Heart left ventricle (tissue), 16 donors: ENCODE data around the gene APMAP. TPM values are rescaled to one million over a fixed set of nuclear protein-coding genes. Genes with fewer than 3 reads are reported as not detected.

Source experiments
- ATAC-seq, 4 donors: fragments of 200-7000 bp; cut with Tn5 transposase; one replicate each; pipeline ENCODE4 v1.9.1; 2020 to 2022; ENCODE audit warnings: moderate library complexity in 4 of 4, mild to moderate bottlenecking in 3 of 4, moderate number of reproducible peaks in 1 of 4
- DNase-seq, 5 donors: peaks; one replicate each; pipeline ENCODE4 v3.0.0-alpha.2; 2020
- H3K27ac ChIP-seq, 12 donors: fragments of 200-600 bp; sonication (generic) in 4 of 12; one replicate each; pipeline versions ENCODE4 v1.5.0 to v1.8.0; 2016 to 2022; ENCODE audit warnings: mild to moderate bottlenecking in 2 of 12
- H3K27me3 ChIP-seq, 9 donors: fragments of 200-600 bp; sonication (generic) in 2 of 9; one replicate each; pipeline versions ENCODE4 v1.5.1 to v1.8.0; 2016 to 2022; ENCODE audit warnings: mild to moderate bottlenecking in 3 of 9
- H3K36me3 ChIP-seq, 9 donors: fragments of 200-600 bp; sonication (generic) in 2 of 9; one replicate each; pipeline versions ENCODE4 v1.5.0 to v1.8.0; 2018 to 2022; ENCODE audit warnings: mild to moderate bottlenecking in 2 of 9
- H3K4me1 ChIP-seq, 12 donors: fragments of 200-600 bp; sonication (generic) in 4 of 12; one replicate each; pipeline versions ENCODE4 v1.5.0 to v1.8.0; 2016 to 2022; ENCODE audit warnings: mild to moderate bottlenecking in 3 of 12
- H3K4me3 ChIP-seq, 12 donors: fragments of 200-600 bp; sonication (generic) in 4 of 12; one replicate each; pipeline versions ENCODE4 v1.5.0 to v1.8.0; 2017 to 2022; ENCODE audit warnings: mild to moderate bottlenecking in 9 of 12, moderate library complexity in 4 of 12
- H3K9me3 ChIP-seq, 12 donors: fragments of 200-600 bp; sonication (generic) in 4 of 12; one replicate each; pipeline versions ENCODE4 v1.5.0 to v1.8.0; 2016 to 2022; ENCODE audit warnings: mild to moderate bottlenecking in 1 of 12
- POLR2A ChIP-seq, 2 donors: fragments of 450-650 bp; IDR thresholded peaks; one replicate each; pipeline ENCODE4 v1.6.1; 2017; ENCODE audit warnings: antibody characterized with exemption in 2 of 2, mild to moderate bottlenecking in 2 of 2, moderate library complexity in 2 of 2
- WGBS, 4 donors: extraction: QIAGEN DNeasy Blood & Tissue Kit in 2 of 4; methylation state at CpG; one replicate each; pipeline versions ENCODE4 v1.1.5 to v1.1.7; 2013 to 2018; 5-methylcytosine and 5-hydroxymethylcytosine counted together
- intact Hi-C, 10 donors: fragments of 100-400 bp; cut with DNase I; formaldehyde crosslinking; loops; one replicate each; pipeline versions ENCODE4 v1.11.1 to v1.14.2; 2022
- polyA plus RNA-seq, 2 donors: library from polyadenylated mRNA; stranded (reverse); fragments of 200-250 nt; gene quantifications; one replicate each; pipeline ENCODE4 v1.2.3, GENCODE V29; 2013
- total RNA-seq, 9 donors: library from RNA; depleted of rRNA in 2 of 9; stranded (reverse); fragments of >200 nt in 2 of 9; fragmentation: NEBNext Ultra II Directional in 3 of 9; extraction: Animal tissue kit (Norgen Biotek cat#: 25700) in 3 of 9; gene quantifications; one replicate each; pipeline versions ENCODE4 v1.1.0 to v1.2.4, GENCODE V29; 2016 to 2023
- TF ChIP-seq, protein P1 (sequence below), 12 donors: fragments of 200-600 bp; sonication (generic) in 4 of 12; IDR thresholded peaks; one replicate each; pipeline versions ENCODE4 v1.5.0 to v1.8.0; 2018 to 2022; ENCODE audit warnings: antibody characterized with exemption in 12 of 12, mild to moderate bottlenecking in 5 of 12
- donor health status: ischemic (EF 13 %, LVEDD 7.1; RV severe dilation, severe dysfunction).
- donor health status: healthy with polysubstance abuse.
- donor health status: DM: no; HTN: yes; CAD: no.
- donor health status: DM: no; HTN: no; CAD: no.
- donor health status: ischemic (EF 25% LVEDD 6.9; RV normal size, moderate dysfunction).
- donor health status: ischemic (EF 25% LVEDD 5.7; RV mildly dilated, moderate dysfunction).
- donor health status: healthy.
- donor health status: DM: yes; HTN: yes; CAD: no.
- donor health status: ischemic (EF 35%, LVEDD 5.7; RV mildly dilated, moderate dysfunction).
- donor health status: nonischemic (EF 11% LVEDD 7.7; RV severe dilation, severe dysfunction).
- donor health status: DM: yes; HTN: yes; CAD: no.
- donor health status: PGD.
- donor health status: ischemic (EF 29% LVEDD 5.4; RV normal size, mild dysfunction).
- donor health status: nonischemic (EF 23%, LVEDD 6.1; RV moderate dilation, normal function).

APMAP gene
- total and polyA plus RNA-seq, 11 donors, result 16.2 to 61.3 (median 31.9) TPM

DNA sequence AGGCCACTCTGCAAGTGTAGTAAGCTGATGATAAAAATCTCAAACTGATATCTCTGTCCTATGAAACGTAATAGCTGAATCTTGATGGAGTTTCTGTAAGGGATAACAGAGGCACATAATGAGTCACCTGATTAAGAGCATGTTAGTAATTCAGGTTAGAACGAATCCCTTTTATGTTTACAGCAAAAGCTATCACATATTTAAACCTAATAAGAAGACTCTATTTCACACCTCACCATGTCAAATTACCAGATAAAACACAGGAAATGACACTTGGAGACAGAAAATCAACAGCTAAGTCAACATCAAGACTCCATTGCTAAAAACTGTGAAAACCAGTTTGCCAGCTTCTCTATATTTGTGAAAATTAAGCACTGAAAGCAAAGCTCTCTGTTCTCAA lies 31.7 kb downstream of the APMAP start:
- peaks cover 0 to 5% (median 0%) of the 10 kb centered on the region in 12 donors for H3K4me1 ChIP-seq
- H3K4me3 ChIP-seq, result no peak overlapping the region
- no peak for DNase-seq
- 73 to 84% (median 81%) methylated on average over 2 of the region's 2 CpGs for WGBS, 4 donors
- no peak for ATAC-seq
- no peaks in the 10 kb centered on the region for H3K9me3 ChIP-seq
- intact Hi-C loops, result loop anchor here in 1 of 10 donors (10.0 kb wide), 1 partner anchor 54 kb away; no protein-coding TSS in a partner anchor
- peak overlapping the region in 2 of 12 donors; percentile 2 to 70 for H3K27ac ChIP-seq
- no peaks in the 10 kb centered on the region for H3K27me3 ChIP-seq
- no peak for TF ChIP-seq POLR2A (IDR thresholded peaks at IDR 0.05)
- TF ChIP-seq, protein P1, sequence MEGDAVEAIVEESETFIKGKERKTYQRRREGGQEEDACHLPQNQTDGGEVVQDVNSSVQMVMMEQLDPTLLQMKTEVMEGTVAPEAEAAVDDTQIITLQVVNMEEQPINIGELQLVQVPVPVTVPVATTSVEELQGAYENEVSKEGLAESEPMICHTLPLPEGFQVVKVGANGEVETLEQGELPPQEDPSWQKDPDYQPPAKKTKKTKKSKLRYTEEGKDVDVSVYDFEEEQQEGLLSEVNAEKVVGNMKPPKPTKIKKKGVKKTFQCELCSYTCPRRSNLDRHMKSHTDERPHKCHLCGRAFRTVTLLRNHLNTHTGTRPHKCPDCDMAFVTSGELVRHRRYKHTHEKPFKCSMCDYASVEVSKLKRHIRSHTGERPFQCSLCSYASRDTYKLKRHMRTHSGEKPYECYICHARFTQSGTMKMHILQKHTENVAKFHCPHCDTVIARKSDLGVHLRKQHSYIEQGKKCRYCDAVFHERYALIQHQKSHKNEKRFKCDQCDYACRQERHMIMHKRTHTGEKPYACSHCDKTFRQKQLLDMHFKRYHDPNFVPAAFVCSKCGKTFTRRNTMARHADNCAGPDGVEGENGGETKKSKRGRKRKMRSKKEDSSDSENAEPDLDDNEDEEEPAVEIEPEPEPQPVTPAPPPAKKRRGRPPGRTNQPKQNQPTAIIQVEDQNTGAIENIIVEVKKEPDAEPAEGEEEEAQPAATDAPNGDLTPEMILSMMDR (IDR thresholded peaks at IDR 0.05), result no peak
- H3K36me3 ChIP-seq, result peaks cover 0 to 93% (median 61%) of the 10 kb centered on the region in 9 donors

DNA sequence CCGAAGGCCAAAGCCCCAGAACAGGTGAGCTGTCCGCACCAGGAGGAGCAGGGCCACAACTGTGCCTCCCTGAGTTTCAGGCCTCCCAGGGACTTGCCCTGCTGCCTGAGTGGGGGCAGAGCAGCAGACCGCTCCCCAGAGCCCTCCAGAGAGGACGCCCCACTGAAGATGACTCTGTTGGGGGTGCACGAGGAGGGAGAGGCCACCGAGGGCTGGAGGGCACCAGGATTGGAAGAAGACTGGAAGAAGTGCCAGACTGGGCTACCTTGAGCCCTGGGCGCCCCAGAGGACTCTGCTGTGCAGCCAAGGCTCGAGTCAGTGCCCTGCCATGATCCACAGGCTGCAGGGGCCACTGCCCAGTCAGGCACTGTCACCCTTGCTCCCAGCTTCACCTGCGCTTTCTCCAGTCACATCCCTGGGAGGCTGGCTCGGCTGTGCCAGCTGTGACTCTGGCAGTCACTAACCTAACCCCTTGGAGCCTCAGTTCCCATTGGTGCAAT lies 32.2 kb downstream of the APMAP start:
- TF ChIP-seq, protein P1 (IDR thresholded peaks at IDR 0.05), result no peak
- no peak for TF ChIP-seq POLR2A (IDR thresholded peaks at IDR 0.05)
- peaks cover 0 to 91% (median 55%) of the 10 kb centered on the region in 9 donors for H3K36me3 ChIP-seq

DNA sequence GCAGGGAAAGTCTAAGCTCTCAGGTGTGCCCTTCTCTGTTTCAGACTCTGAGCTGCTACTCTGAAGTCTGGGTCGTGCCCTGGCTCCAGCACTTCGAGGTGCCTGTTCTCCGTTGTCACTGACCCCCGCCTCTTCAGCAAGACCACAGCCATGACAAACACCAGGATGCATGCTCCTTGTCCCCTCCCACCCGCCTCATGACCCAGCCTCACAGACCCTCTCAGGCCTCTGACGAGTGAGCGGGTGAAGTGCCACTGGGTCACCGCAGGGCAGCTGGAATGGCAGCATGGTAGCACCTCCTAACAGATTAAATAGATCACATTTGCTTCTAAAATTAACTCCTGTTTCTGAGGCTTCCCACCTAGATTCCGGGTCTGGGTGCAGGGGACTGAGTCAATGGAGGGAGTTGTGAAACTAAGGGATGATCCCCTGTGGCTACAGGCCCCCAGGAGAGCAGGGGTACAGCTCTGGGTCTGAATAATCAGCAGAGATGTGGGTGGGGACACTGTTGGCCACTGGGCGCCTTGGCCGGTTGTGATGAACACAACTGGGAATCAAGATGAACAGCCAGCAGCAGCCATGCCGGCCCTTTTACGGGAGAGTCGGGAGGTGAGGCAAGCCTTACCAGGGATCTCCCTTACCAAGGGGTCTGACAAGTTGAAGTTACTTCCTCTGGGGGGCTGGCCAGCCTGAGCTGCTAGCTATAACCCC lies 32.8 kb downstream of the APMAP start:
- TF ChIP-seq, protein P1 (IDR thresholded peaks at IDR 0.05), result no peak
- TF ChIP-seq POLR2A (IDR thresholded peaks at IDR 0.05), result no peak
- H3K9me3 ChIP-seq, result no peaks in the 10 kb centered on the region
- DNase-seq, result no peak
- ATAC-seq, result no peak
- peaks cover 0 to 11% (median 0%) of the 10 kb centered on the region in 12 donors for H3K4me1 ChIP-seq
- intact Hi-C loops, result loop anchor here in 1 of 10 donors (10.0 kb wide), 1 partner anchor 55 kb away; no protein-coding TSS in a partner anchor
- H3K27me3 ChIP-seq, result no peaks in the 10 kb centered on the region
- peaks cover 0 to 85% (median 49%) of the 10 kb centered on the region in 9 donors for H3K36me3 ChIP-seq
- H3K4me3 ChIP-seq, result no peak overlapping the region
- WGBS, 4 donors, result 76 to 82% (median 79%) methylated on average over 11 to 14 of the region's 14 CpGs
- peak overlapping the region in 2 of 12 donors; percentile 2 to 70 for H3K27ac ChIP-seq

More for the DNA sequence above, 32.2 kb downstream of the APMAP start:
- intact Hi-C loops, result loop anchor here in 1 of 10 donors (10.0 kb wide), 1 partner anchor 54 kb away; no protein-coding TSS in a partner anchor
- Histone ChIP-seq H3K9me3 (no peaks in the 10 kb centered on the region), H3K4me1 (peaks cover 0 to 5% (median 0%) of the 10 kb centered on the region in 12 donors), H3K27ac (peak overlapping the region in 2 of 12 donors; percentile 2 to 70), H3K4me3 (no peak overlapping the region), H3K27me3 (no peaks in the 10 kb centered on the region)
- ATAC-seq (no peak), DNase-seq (no peak)
- WGBS, 4 donors, result 94 to 98% (median 95%) methylated on average over 8 to 10 of the region's 10 CpGs
